ENCODE data around the gene KCNC2.
"Not testable (repeated sequence)": the region's sequence is repeated elsewhere in the genome, so short reads cannot be mapped to it uniquely, and the experiment has no call there.

KCNC2 gene

GRCh38 chr12:75209812-75210138 lies at the start of gene KCNC2:
KCNC2 (minus strand) TSS chr12:75209839.
- DNase-seq (ENCODE audit: low read depth, low spot score): no peak

DNA sequence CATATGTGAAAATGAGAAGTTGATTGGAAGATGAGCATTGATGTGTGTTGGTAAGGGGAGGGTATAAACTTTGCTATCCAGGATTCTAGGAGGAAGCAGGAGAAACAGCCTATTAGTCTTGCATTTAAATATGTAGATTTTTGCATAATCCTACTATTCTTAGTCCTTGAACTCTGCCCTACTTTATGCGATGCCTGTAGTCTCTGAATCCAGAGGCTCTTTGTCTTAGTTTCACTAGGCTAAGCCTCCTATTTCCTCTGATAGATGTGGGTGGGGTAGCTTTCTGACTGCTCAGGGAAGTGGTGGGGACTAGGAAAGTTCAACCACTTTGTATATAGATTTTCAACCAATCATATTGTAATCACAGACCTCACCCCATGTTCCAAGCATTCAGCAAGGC lies 49.5 kb upstream of the KCNC2 start:
- DNase-seq (ENCODE audit: low read depth, low spot score): no peak

- DNase-seq (ENCODE audit: low read depth, low spot score): no peak
Observed at GRCh38 chr12:75257510-75257909, 47.9 kb upstream of the KCNC2 start.

DNA sequence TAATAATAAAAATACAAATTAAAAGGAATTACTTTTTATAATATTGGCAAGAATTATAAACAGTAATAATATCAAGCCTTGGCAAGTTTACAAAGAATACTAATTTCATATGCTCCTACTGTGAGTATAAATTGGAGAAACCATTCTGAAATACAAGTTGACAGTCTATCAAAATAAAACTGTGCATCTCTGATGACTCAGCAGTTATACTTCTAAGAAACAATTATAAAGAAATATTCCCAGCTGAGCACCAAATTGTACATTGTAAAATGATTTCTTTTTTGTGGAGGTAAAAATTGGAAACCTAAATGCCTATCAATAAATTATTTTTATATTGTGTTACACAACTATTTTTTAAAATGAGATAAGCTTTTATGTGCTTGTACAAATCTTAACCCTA lies 35.5 kb upstream of the KCNC2 start:
- no peak for DNase-seq (ENCODE audit: low read depth, low spot score)

DNA sequence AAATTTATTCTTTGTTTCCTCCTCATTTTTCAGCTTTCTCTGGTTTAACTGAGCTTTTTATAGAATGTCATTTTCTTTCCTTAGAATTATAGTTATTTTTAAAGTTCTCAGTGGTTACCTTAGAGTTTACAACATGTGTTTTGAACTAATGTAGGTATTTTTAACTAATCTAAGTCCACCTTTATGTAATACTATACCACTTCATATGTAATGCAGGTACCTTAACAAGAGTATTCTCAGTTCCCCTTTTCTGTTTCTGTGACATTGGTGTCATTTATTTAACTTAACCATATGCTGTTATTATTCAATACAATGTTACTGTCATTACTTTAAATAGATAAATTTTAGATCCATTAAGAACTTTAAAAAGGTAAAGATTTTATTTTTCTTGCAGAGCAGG lies 30.3 kb upstream of the KCNC2 start:
- no peak for DNase-seq (ENCODE audit: low read depth, low spot score)

- DNase-seq (ENCODE audit: low read depth, low spot score): no peak
Observed at GRCh38 chr12:75236206-75236605, 26.6 kb upstream of the KCNC2 start.

GRCh38 chr12:75227132-75227531 lies 17.5 kb upstream of the KCNC2 start:
- DNase-seq (ENCODE audit: low read depth, low spot score): no peak

GRCh38 chr12:75212072-75212471 lies 2.4 kb upstream of the KCNC2 start:
- no peak for DNase-seq (ENCODE audit: low read depth, low spot score)

GRCh38 chr12:75208856-75209811 lies 505 bp downstream of the KCNC2 start:
- DNase-seq (ENCODE audit: low read depth, low spot score): no peak

DNA sequence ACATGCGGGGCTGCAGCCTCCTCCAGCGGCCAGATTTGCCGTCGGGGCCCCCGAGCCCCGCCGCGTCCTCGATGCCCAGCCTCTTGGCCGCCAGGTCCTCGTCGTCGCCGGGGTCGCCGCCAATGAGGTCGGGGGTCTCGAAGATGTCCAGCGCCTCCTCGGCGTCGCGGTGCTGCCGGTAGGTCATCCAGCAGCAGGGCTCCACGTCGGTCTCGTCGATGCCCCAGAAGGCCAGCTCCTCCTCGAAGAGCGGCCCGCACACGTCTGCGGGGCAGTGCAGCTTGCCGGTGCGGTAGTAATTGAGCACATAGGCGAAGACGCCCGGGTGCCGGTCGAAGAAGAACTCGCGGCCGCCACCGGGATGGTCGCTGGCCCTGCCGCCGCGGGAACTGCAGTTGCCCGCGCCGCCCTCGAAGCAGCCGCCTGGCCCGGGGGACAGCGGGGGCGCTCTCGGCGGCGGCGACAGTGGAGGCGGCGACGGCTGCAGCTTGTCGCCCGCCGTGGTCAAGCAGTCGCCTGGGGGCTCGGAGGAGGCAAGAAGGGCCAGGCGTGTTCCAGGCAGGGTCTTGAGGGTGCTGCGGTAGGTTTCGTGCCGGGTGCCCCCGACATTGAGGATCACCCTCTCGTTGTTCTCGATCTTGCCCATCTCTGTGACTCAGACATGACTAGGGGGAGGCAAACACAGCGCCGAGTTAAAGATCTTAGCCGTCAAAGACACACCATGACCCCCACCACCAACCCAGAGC lies 2.1 kb downstream of the KCNC2 start:
- DNase-seq (ENCODE audit: low read depth, low spot score): no peak

- DNase-seq (ENCODE audit: low read depth, low spot score): no peak
Observed at GRCh38 chr12:75205558-75205957, 4.1 kb downstream of the KCNC2 start.

DNA sequence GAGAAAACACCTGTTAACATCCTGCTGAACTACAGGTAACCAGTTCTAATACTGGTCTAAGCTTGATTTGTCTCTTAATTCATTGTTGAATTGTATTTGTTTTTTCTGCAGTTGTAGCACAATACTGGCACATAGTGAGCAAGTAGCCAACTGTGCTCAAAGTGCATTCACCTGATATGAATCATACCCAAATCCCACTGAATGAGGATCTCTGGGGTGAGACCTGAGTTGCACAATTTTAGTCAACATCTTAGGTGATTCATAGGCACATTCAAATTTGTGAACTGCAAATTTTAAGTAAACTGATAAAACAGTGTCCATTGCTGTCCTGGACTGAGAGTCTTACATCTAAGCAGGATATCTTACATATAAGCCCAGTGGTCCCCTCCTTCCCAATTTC lies 12.8 kb downstream of the KCNC2 start:
- DNase-seq (ENCODE audit: low read depth, low spot score): no peak

- no peak for DNase-seq (ENCODE audit: low read depth, low spot score)
Observed at GRCh38 chr12:75196408-75196807, 13.2 kb downstream of the KCNC2 start.

GRCh38 chr12:75194250-75194649 lies 15.4 kb downstream of the KCNC2 start:
- DNase-seq (ENCODE audit: low read depth, low spot score): no peak

- no peak for DNase-seq (ENCODE audit: low read depth, low spot score)
Observed at GRCh38 chr12:75192196-75192595, 17.4 kb downstream of the KCNC2 start.

GRCh38 chr12:75190846-75191245 lies 18.8 kb downstream of the KCNC2 start:
- DNase-seq (ENCODE audit: low read depth, low spot score): no peak

- not testable (repeated sequence) for DNase-seq (ENCODE audit: low read depth, low spot score)
Observed at GRCh38 chr12:75185881-75186280, 23.8 kb downstream of the KCNC2 start.

GRCh38 chr12:75184516-75184915 lies 25.1 kb downstream of the KCNC2 start:
- no peak for DNase-seq (ENCODE audit: low read depth, low spot score)

- DNase-seq (ENCODE audit: low read depth, low spot score): no peak
Observed at GRCh38 chr12:75183967-75184366, 25.7 kb downstream of the KCNC2 start.

- no peak for DNase-seq (ENCODE audit: low read depth, low spot score)
Observed at GRCh38 chr12:75177997-75178396, 31.6 kb downstream of the KCNC2 start.

DNA sequence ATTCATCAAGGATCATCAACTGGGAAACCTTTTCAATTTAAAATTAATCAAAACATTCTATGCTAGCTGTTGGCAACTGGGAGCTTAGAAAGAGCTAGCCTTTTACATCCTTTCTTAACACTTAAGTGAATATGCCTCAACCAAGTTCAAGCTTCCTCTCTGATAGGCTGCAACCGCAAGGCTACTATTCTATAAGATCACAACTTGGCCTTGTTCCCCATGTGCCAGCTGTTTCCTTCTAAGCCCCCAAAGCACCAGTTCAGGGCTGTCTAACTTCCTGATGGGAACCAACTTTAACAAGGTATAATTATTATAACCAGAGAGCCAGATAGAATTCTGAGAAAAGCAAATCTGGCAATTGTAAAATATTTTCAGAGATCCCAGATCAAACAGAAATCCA lies 37.0 kb downstream of the KCNC2 start:
- DNase-seq (ENCODE audit: low read depth, low spot score): no peak

GRCh38 chr12:75170640-75171185 lies 38.9 kb downstream of the KCNC2 start:
- DNase-seq (ENCODE audit: low read depth, low spot score): no peak

GRCh38 chr12:75162845-75163244 lies 46.8 kb downstream of the KCNC2 start:
- DNase-seq (ENCODE audit: low read depth, low spot score): no peak
